Common myeloid progenitor, CD34-positive (primary cell): ENCODE results near the gene WDR48.

Experiments
- CTCF ChIA-PET: fragments of 350-600 bp; sonication (Branson Sonifier 250); formaldehyde crosslinking; loops from one replicate; lab custom pipeline; 2021; ENCODE audit warnings: antibody characterized with exemption; lab: Charles Lee
- POLR2A ChIA-PET: fragments of 350-600 bp; sonication (Branson Sonifier 250); formaldehyde crosslinking; loops from one replicate; lab custom pipeline; 2021; ENCODE audit warnings: antibody characterized with exemption; lab: Charles Lee
- DNase-seq, 3 donors: peaks; one replicate each; pipeline versions ENCODE4 v3.0.0 to v3.0.0-alpha.2; 2013
- H3K27ac ChIP-seq, 2 experiments: 1 replicate in 1 of 2; 2 replicates in 1 of 2; pipeline ENCODE4 v1.7.0; 2013; ENCODE audit warnings: inconsistent platforms in 2 of 2, low read length in 2 of 2, mild to moderate bottlenecking in 2 of 2, low read depth in 1 of 2, moderate library complexity in 1 of 2; ENCODE audit not compliant: severe bottlenecking in 2 of 2, insufficient read depth in 1 of 2, poor library complexity in 1 of 2
- H3K27me3 ChIP-seq, 5 experiments: replicated peaks in 2 of 5; 1 replicate in 3 of 5; 2 replicates in 2 of 5; pipeline versions ENCODE4 v1.6.1 to v1.7.0; 2013; ENCODE audit warnings: low read length in 4 of 5, mild to moderate bottlenecking in 2 of 5, moderate library complexity in 2 of 5, inconsistent platforms in 1 of 5; ENCODE audit not compliant: insufficient read depth in 5 of 5, control insufficient read depth in 4 of 5
- H3K36me3 ChIP-seq, 4 experiments: 1 replicate in 2 of 4; 2 replicates in 2 of 4; pipeline versions ENCODE4 v1.6.1 to v1.7.0; 2013; ENCODE audit warnings: low read length in 3 of 4, control low read depth in 1 of 4, mild to moderate bottlenecking in 1 of 4; ENCODE audit not compliant: control insufficient read depth in 4 of 4, insufficient read depth in 4 of 4
- H3K4me1 ChIP-seq, 4 experiments: 1 replicate in 3 of 4; 2 replicates in 1 of 4; pipeline versions ENCODE4 v1.6.1 to v1.7.1; 2013; ENCODE audit warnings: low read length in 3 of 4, mild to moderate bottlenecking in 3 of 4, control low read depth in 1 of 4, inconsistent platforms in 1 of 4, moderate library complexity in 1 of 4; ENCODE audit not compliant: control insufficient read depth in 4 of 4, insufficient read depth in 4 of 4; ENCODE audit errors: control extremely low read depth in 1 of 4
- H3K4me3 ChIP-seq, 7 experiments: 1 replicate in 4 of 7; 2 replicates in 3 of 7; pipeline versions ENCODE4 v1.5.1 to v1.7.0; 2013; ENCODE audit warnings: mild to moderate bottlenecking in 7 of 7, low read length in 6 of 7, moderate library complexity in 6 of 7, inconsistent platforms in 2 of 7, low read depth in 2 of 7, control low read depth in 1 of 7; ENCODE audit not compliant: insufficient read depth in 4 of 7, control insufficient read depth in 1 of 7; ENCODE audit errors: extremely low read depth in 1 of 7
- H3K9me3 ChIP-seq, 5 experiments: 1 replicate in 4 of 5; 2 replicates in 1 of 5; pipeline versions ENCODE4 v1.6.1 to v1.7.1; 2013; ENCODE audit warnings: low read length in 4 of 5, mild to moderate bottlenecking in 2 of 5, inconsistent platforms in 1 of 5, low read depth in 1 of 5, moderate library complexity in 1 of 5; ENCODE audit not compliant: control insufficient read depth in 4 of 5, insufficient read depth in 2 of 5; ENCODE audit errors: control extremely low read depth in 1 of 5
- WGBS: methylation state at CpG from one replicate; pipeline ENCODE4 v1.1.5; 2013; ENCODE audit not compliant: insufficient coverage; 5-methylcytosine and 5-hydroxymethylcytosine counted together

The WDR48 gene

GRCh38 chr3:39104961-39105686 is 53.3 kb downstream of the WDR48 start:
- CTCF ChIA-PET: interaction anchor here (0.8 to 4.0 kb wide), 16 partner anchors 22 to 603 kb away, joined by 3 to 26 read pairs (median 3); partner anchors contain the start of gene XIRP1
- peak in 2 of 3 donors; percentile 24 to 25 for DNase-seq
- no peaks in the 10 kb centered on the region for H3K9me3 ChIP-seq
- H3K4me3 ChIP-seq: no peak overlapping the region
- no peak overlapping the region for H3K27ac ChIP-seq
- H3K36me3 ChIP-seq: peaks cover 0 to 16% (median 7%) of the 10 kb centered on the region in 4 experiments
- POLR2A ChIA-PET: interaction anchor here (0.7 to 1.5 kb wide), 2 partner anchors 13 to 42 kb away, joined by 3 to 4 read pairs; no protein-coding TSS in a partner anchor
- H3K4me1 ChIP-seq: peaks cover 2 to 35% (median 25%) of the 10 kb centered on the region in 4 experiments
- WGBS: 94% methylated on average over 5 of the region's 7 CpGs
- no peaks in the 10 kb centered on the region for H3K27me3 ChIP-seq

- H3K4me3 ChIP-seq: peak overlapping the region in 1 of 7 experiments; percentile 93
- peaks cover 0 to 11% (median 4%) of the 10 kb centered on the region in 4 experiments for H3K36me3 ChIP-seq
- DNase-seq: no peak
- H3K27me3 ChIP-seq: no peaks in the 10 kb centered on the region
- no peak overlapping the region for H3K27ac ChIP-seq
- H3K9me3 ChIP-seq: no peaks in the 10 kb centered on the region
- WGBS: 96% methylated on average over 3 of the region's 3 CpGs
- peaks cover 2 to 35% (median 25%) of the 10 kb centered on the region in 4 experiments for H3K4me1 ChIP-seq
- POLR2A ChIA-PET: no interaction called here
- CTCF ChIA-PET: interaction anchor here (0.9 to 4.4 kb wide), 16 partner anchors 11 to 187 kb away, joined by 3 to 33 read pairs (median 4); partner anchors contain the start of gene XIRP1
These were observed 53.9 kb downstream of the WDR48 start for GRCh38 chr3:39105687-39106063.

- Histone ChIP-seq H3K27me3 (no peaks in the 10 kb centered on the region), H3K36me3 (peaks cover 0 to 8% (median under 1%) of the 10 kb centered on the region in 4 experiments), H3K4me1 (peaks cover 2 to 35% (median 25%) of the 10 kb centered on the region in 4 experiments), H3K4me3 (peak overlapping the region; percentile 73 to 94 (median 85)), H3K9me3 (no peaks in the 10 kb centered on the region), H3K27ac (peak overlapping the region in 1 of 2 experiments; percentile 71)
- 39% methylated on average over 11 of the region's 16 CpGs for WGBS
- ChIA-PET POLR2A (interaction anchor here (1.0 kb wide), 2 partner anchors 36 to 41 kb away, joined by 3 to 6 read pairs; no protein-coding TSS in a partner anchor), CTCF (interaction anchor here (0.6 to 4.4 kb wide), 17 partner anchors 12 to 186 kb away, joined by 3 to 33 read pairs (median 3); partner anchors contain the start of gene XIRP1)
- peak in 2 of 3 donors; percentile 39 to 45 for DNase-seq
These were observed 54.5 kb downstream of the WDR48 start for GRCh38 chr3:39106281-39106811.

GRCh38 chr3:39106851-39107387 is 55.1 kb downstream of the WDR48 start:
- Histone ChIP-seq H3K4me1 (peaks cover 2 to 35% (median 25%) of the 10 kb centered on the region in 4 experiments), H3K4me3 (peak overlapping the region; percentile 73 to 94 (median 85))

GRCh38 chr3:39107388-39108199 is 55.8 kb downstream of the WDR48 start, which contains the start of the genes GORASP1 and TTC21A:
GORASP1 (minus strand) TSS chr3:39107627; CDS start chr3:39107541, 86 bp downstream.
TTC21A (plus strand) TSS chr3:39107680; CDS start chr3:39107838, 158 bp downstream.
- Histone ChIP-seq H3K9me3 (no peaks in the 10 kb centered on the region), H3K36me3 (peaks cover 0 to 3% (median 0%) of the 10 kb centered on the region in 4 experiments), H3K27me3 (no peaks in the 10 kb centered on the region), H3K4me3 (peak within 1 kb of the TSS; percentile 73 to 94 (median 85)), H3K27ac (peak within 1 kb of the TSS; percentile 37 to 71), H3K4me1 (peaks cover 2 to 35% (median 25%) of the 10 kb centered on the region in 4 experiments)
- under 1% methylated on average over 74 of the region's 74 CpGs for WGBS
- ChIA-PET CTCF (interaction anchor here (0.8 to 4.4 kb wide), 7 partner anchors 12 to 180 kb away, joined by 3 to 33 read pairs (median 6); no protein-coding TSS in a partner anchor), POLR2A (interaction anchor here (1.0 to 1.5 kb wide), 3 partner anchors 18 to 35 kb away, joined by 3 to 4 read pairs (median 3); no protein-coding TSS in a partner anchor)
- DNase-seq: peak; percentile 80 to 89 (median 85)

More at GRCh38 chr3:39106851-39107387, 55.1 kb downstream of the WDR48 start:
- ChIA-PET CTCF (interaction anchor here (0.6 to 4.4 kb wide), 10 partner anchors 13 to 186 kb away, joined by 3 to 33 read pairs (median 12); partner anchors contain the start of gene XIRP1), POLR2A (interaction anchor here (1.0 to 1.5 kb wide), 4 partner anchors 19 to 40 kb away, joined by 3 to 6 read pairs (median 4); no protein-coding TSS in a partner anchor)
- 0% methylated on average over 53 of the region's 55 CpGs for WGBS
- peak in 2 of 3 donors; percentile 8 to 16 for DNase-seq
- Histone ChIP-seq H3K36me3 (peaks cover 0 to 8% (median under 1%) of the 10 kb centered on the region in 4 experiments), H3K27me3 (no peaks in the 10 kb centered on the region), H3K27ac (peak overlapping the region; percentile 37 to 71), H3K9me3 (no peaks in the 10 kb centered on the region)
